HL-60 (cell line): ENCODE data around the gene PHLPP1.

Source experiments
- CTCF ChIP-seq: IDR thresholded peaks from one replicate; pipeline ENCODE4 v1.5.1; 2011; ENCODE audit warnings: low read length, control low read depth, inconsistent platforms; ENCODE audit not compliant: insufficient read depth
- POLR2AphosphoS5 ChIP-seq: IDR thresholded peaks from 2 replicates; pipeline ENCODE4 v1.6.1; 2012; ENCODE audit warnings: low read depth

GRCh38 chr18:63004466-63005089 is 289.2 kb downstream of the PHLPP1 start:
- TF ChIP-seq POLR2AphosphoS5 (no peak), CTCF (no peak)
